NB4 (cell line): ENCODE results near the gene FERMT3.

ENCODE experiments used
- POLR2A ChIP-seq: IDR thresholded peaks from 2 replicates; pipeline ENCODE4 v1.6.1; 2011; ENCODE audit warnings: mild to moderate bottlenecking; ENCODE audit not compliant: insufficient read length; ENCODE audit errors: extremely low read depth
- TF ChIP-seq, protein P1 (sequence below): IDR thresholded peaks from one replicate; pipeline ENCODE4 v1.5.1; 2012; ENCODE audit warnings: low read depth, low read length
- TF ChIP-seq, protein P2 (sequence below): IDR thresholded peaks from 2 replicates; pipeline ENCODE4 v1.6.1; 2011; ENCODE audit warnings: low read depth, low read length

DNA sequence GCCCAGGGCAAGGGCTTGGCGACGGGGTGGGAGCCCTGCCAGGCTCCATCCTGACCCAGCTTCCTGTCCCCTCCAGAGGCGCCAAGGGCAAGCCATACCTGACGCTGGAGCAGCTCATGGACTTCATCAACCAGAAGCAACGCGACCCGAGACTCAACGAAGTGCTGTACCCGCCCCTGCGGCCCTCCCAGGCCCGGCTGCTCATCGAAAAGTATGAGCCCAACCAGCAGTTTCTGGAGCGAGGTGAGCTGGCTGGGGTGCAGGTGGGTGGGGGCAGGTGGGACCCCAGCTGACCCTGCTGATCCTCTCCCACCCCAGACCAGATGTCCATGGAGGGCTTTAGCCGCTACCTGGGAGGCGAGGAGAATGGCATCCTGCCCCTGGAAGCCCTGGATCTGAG, 49.8 kb downstream of the FERMT3 start:
- TF ChIP-seq, protein P1, sequence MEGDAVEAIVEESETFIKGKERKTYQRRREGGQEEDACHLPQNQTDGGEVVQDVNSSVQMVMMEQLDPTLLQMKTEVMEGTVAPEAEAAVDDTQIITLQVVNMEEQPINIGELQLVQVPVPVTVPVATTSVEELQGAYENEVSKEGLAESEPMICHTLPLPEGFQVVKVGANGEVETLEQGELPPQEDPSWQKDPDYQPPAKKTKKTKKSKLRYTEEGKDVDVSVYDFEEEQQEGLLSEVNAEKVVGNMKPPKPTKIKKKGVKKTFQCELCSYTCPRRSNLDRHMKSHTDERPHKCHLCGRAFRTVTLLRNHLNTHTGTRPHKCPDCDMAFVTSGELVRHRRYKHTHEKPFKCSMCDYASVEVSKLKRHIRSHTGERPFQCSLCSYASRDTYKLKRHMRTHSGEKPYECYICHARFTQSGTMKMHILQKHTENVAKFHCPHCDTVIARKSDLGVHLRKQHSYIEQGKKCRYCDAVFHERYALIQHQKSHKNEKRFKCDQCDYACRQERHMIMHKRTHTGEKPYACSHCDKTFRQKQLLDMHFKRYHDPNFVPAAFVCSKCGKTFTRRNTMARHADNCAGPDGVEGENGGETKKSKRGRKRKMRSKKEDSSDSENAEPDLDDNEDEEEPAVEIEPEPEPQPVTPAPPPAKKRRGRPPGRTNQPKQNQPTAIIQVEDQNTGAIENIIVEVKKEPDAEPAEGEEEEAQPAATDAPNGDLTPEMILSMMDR, result no peak
- TF ChIP-seq POLR2A, result no peak
- TF ChIP-seq, protein P2, sequence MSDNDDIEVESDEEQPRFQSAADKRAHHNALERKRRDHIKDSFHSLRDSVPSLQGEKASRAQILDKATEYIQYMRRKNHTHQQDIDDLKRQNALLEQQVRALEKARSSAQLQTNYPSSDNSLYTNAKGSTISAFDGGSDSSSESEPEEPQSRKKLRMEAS, result no peak
